Activated gamma-delta T cell treated with anti-CD3 and anti-CD28 coated beads, Interleukin-2, amount 50 U/mL, for 16 hours (primary cell): ENCODE measurements around the gene RYR3.

Experiments used
- DNase-seq: peaks from one replicate; pipeline ENCODE4 v3.0.0-alpha.2; 2020; ENCODE audit warnings: low read depth

Gene RYR3

DNA sequence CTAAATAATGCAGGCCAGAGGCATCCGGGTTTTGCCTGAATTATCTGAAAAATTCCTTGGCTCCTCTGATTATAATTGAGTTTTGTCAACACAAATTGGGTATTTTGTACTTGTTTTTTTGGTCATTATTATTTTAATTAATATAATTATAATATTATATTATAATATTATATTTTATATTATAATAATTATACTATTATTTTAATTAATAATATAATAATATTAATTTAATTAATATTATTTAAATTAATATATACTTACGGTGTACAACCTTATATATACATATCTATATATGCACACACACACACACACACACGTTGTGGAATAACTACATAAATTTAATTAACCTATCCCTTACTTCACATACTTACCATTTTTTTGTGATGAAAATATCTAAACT is 73.5 kb downstream of the RYR3 start:
- no peak for DNase-seq

DNA sequence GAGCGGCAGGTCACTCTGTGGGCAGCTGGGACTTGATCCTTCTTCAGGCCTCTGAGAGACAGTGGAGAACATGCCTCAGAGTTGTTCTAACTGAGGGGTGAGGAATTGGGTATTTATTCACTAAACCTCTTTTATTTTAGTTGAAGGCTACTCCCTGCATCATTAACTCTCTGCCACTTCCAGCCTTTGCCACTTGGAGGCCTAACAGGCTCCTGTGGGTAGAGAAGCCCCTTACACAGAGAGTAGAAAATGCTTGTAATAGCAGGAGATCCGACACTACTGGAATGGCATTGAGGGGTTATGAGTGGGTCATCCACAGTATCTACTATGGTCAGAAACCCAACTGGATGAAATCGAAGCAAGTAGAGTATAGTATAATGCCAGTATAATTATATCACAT is 81.7 kb downstream of the RYR3 start:
- DNase-seq = no peak

DNA sequence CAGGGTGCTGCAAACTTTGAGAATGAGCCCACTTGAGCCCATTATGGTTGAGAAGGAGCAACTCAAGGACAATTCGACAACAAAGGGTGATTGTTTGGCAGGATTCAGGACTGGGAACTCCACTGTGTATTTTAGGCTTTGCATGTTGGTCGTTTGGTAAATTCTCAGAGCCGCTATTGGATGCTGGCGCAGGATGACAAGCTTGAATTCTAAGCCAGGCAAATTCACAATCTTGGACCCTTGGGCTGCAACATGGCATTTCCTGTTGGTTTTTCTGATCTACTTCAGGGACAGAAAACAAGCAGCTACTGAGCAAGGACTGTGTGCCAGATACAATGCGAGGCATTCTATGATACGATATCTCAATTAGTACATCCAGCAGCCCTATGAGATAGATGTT is 82.8 kb downstream of the RYR3 start:
- DNase-seq = no peak

DNA sequence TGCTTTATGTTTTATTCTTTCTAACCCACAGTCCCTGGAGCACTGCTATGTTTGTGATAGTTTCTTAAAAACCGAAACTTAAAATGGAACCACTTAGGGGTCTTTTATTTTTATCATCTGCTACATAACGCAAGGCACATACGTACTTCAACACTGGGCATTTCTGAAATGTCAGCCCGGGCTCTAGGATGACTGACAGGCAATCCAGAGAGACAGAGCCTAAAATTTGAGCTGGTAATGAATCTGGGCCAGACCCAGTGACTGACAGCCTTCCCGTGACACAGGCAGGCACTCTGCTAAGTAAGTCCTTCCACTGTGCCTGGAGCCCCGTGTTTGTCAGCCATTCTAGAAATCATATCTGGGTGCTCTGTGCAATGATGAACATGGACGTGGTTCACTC is 84.6 kb downstream of the RYR3 start:
- no peak for DNase-seq

DNA sequence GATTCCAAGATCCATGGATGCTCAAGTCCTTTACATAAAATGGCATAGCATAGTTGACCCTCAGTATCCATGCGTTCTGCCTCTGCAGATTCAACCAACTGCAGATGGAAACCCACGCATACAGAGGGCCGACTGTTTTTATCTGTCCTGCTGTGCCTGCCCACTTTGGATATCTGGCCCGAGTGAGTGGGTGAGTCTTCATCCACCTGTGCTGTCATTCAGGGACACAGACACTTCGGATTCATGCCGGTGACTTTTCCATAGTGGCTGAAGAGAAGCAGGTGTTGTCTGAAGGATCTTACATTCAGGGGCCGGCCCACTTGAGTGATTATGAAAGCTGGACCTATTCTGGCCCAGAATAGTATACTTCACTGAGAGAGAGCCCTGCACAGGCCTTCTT is 85.1 kb downstream of the RYR3 start:
- no peak for DNase-seq

DNA sequence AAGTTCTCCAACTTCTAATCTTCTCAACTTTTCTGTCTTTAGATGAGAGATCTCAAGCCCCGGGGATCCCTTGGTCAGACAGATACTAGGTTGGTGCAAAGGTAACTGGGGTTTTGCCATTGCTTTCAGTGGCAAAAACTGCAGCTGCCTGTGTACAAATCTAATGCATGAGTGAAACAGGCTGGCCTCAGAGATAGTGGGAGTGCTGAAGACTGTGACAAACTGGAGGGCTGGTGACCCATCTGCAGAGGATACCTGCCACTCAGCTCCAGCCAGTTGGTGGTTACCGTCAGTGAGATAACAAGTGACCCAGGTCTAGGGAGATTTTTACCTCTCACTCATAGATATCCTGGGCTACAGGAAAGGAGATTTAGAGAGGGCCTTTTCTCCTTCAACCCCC is 85.7 kb downstream of the RYR3 start:
- no peak for DNase-seq

- DNase-seq = no peak
Observed at GRCh38 chr15:33398555-33398954, 87.8 kb downstream of the RYR3 start.

- DNase-seq = no peak
Observed at GRCh38 chr15:33400941-33401340, 90.2 kb downstream of the RYR3 start.

DNA sequence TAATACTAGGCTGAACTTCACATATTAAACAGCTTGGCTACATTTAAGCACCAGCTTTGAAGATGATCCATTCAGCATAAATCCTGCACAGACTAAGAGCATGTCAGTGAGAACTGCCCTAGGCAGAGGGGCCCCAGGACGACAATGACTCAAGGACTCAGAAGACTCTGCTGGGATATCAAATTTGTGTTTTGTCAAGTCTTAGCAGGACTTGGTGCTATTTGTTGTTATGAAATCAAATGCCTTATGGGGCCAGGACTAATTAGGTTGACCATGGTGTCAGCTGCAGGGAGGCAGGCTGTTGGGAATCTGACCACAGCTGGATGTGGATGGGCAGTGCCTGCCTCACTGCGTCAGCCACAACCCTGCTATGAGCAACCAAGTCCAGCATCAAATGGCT is 91.8 kb downstream of the RYR3 start:
- DNase-seq = no peak

- no peak for DNase-seq
Observed at GRCh38 chr15:33405096-33405495, 94.3 kb downstream of the RYR3 start.

GRCh38 chr15:33411596-33412540 is 101.1 kb downstream of the RYR3 start:
- no peak for DNase-seq

DNA sequence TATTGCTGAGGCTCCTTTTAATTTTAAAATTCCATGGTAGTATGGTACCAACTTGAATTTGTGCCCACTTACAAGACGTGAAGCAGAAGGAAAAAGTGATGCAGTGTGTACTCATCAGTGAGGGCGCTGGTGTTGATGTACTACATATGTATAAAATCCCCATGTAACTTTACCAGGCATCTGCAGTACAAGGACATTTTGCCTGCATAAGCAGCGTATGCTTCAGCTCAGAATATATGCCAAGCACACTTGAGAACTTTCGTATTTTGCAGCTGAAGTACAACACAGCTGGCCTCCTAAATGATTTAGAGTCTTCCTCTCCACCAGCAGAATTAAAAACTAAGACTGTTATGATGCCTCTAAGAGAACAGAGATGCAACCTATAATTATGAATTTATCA is 108.9 kb downstream of the RYR3 start:
- no peak for DNase-seq

GRCh38 chr15:33424025-33424424 is 113.3 kb downstream of the RYR3 start:
- no peak for DNase-seq

GRCh38 chr15:33425142-33425541 is 114.4 kb downstream of the RYR3 start:
- DNase-seq = no peak

DNA sequence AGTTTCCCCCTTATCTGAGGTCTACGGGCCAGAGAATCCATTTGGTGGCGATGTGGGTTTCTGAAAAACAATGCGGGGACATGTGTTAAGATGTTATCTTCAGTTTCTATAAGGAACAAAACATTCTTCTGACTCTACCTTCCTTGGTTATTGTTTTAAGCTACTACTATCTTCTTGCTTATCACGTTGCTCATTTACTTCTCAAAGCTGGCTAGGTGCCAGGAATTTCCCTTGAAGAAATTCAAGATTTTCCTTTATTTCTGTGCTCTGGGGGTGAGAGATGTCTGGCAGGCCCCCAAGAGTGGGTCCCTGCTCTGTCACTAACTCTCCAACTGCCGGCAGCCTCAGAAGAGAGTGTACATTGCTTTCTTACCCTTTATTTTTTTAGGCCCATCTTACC is 119.8 kb downstream of the RYR3 start:
- no peak for DNase-seq

- DNase-seq = no peak
Observed at GRCh38 chr15:33433821-33434220, 123.1 kb downstream of the RYR3 start.

DNA sequence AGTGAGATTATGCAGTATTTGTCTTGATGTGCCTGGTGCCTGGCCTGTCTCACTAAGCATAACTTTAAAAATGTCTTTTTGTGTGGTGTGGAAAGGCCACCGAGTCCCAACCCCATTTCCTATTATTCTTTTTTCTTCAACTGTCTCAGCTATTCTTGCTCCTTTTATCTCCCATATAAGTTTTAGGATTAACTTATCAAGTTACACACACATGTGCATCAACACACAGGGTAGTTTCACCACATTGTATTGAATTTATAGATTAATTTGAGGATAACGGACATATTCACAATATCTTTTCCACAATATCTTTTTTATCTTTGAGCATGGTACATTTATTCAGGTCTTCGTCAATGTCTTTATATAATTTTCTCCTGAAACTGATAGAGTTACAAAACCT is 127.6 kb downstream of the RYR3 start:
- no peak for DNase-seq

DNA sequence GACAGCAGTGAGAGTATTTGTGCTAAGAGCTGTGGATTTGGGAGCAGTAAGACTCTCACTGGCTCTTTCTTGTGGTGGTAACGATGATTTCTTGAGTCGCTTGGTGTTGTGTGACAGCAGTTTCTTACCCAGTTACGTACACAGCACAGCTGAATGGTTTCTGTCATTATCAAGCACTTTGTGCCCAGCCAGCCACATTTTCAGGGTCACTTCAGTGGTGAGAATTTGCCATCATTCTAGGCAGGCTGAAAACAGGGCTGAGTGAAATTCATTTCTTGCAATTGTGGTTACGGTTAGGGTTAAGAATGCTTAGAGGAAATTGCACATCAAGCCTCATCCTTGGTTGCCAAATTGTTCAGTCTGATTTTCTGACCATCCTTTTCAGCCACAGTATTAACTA is 130.1 kb downstream of the RYR3 start:
- DNase-seq = no peak

DNA sequence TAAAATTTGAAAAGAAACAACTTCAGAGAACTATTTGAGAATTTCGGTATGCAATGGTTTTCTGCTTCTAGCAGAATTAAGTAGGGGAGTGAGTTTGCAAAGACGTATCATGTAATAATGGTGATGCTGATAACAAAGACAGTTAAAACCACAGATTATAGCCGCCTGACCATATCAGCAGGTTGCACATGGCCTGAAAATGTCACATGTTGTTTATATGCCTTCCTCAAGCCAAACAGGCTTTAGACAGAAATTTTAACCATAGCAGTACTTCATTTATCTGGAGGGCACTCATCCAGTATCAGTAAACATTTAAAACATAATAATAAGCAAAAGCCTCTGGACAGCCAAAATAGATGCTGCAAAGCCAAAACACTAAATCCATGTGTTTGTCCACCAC is 131.7 kb downstream of the RYR3 start:
- no peak for DNase-seq

DNA sequence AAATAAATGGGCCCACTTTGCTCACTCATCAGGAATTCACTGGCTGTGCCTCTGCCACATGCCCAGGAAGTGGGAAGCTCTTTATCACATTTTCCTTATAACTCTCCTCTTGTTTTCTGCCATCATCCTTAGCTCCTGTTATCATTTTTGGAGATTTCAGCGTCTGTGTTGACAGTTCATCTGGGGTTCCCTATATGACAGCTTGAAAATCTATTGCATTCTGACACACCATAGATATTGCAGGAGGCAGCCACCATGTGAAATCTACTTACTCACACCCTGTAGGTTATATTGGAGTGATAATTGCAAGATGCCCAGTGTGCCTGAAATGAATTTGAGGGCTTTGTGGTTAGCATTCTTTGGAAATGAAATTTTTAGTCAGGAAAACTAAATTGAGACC is 132.9 kb downstream of the RYR3 start:
- DNase-seq = no peak

GRCh38 chr15:33445984-33446383 is 135.2 kb downstream of the RYR3 start:
- no peak for DNase-seq

DNA sequence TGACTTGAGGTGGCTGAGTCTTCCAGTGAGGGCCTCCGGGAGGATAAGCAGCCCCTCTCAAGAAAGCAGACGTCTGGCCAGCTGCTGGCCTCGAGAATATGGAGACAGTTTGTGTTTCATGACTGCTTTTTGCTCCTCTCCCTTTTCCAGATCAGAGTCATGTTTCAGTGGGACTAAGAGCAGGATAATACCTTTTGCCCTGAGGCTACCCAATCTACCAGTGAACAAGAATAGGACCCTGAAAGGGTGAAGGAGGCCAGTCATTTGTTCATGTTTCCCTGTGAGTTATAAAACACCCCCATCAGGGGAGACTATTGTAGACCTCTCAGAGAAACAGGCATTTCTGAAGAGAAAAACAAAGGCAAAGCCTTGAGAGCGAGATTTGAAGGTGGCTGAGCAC is 137.4 kb downstream of the RYR3 start:
- no peak for DNase-seq

- no peak for DNase-seq
Observed at GRCh38 chr15:33448961-33449606, 138.3 kb downstream of the RYR3 start.

GRCh38 chr15:33449810-33450209 is 139.0 kb downstream of the RYR3 start:
- DNase-seq = no peak
